Panc1 (cell line): Measurements from ENCODE around the gene RTN4IP1. TPM values are rescaled to one million over a fixed set of nuclear protein-coding genes. Genes with fewer than 3 reads are reported as not detected.

ENCODE experiments used
- ATAC-seq: fragments of 200-7000 bp; cut with Tn5 transposase; 2 replicates; pipeline ENCODE4 v1.9.1; 2020; ENCODE audit warnings: mild to moderate bottlenecking, moderate library complexity
- BruUV-seq: library from RNA; stranded (reverse); fragments of 400-500 nt; replicated peaks from 2 replicates; lab custom pipeline; 2021; lab: Mats Ljungman, UMichigan
- CTCF ChIA-PET: fragments of 300-600 bp; sonication (Branson Sonifier 250); formaldehyde crosslinking; loops from one replicate; lab custom pipeline; 2022; ENCODE audit warnings: antibody characterized with exemption; lab: Charles Lee
- POLR2A ChIA-PET: fragments of 300-600 bp; sonication (Branson Sonifier 250); formaldehyde crosslinking; loops from one replicate; lab custom pipeline; 2022; ENCODE audit warnings: antibody characterized with exemption; lab: Charles Lee
- DNase-seq: peaks from one replicate; pipeline ENCODE4 v3.0.0-alpha.2; 2010; ENCODE audit warnings: low read depth, low spot score
- H3K27ac ChIP-seq: 2 replicates; pipeline ENCODE4 v1.5.1; 2011; ENCODE audit warnings: mild to moderate bottlenecking, low read length, inconsistent platforms
- H3K27me3 ChIP-seq: fragments of 200-500 bp; sonication (Bioruptor generic); 2 replicates; pipeline ENCODE4 v1.6.0; 2014; ENCODE audit warnings: low read length, inconsistent platforms; ENCODE audit not compliant: control insufficient read depth, insufficient read depth
- H3K36me3 ChIP-seq: fragments of 200-500 bp; sonication (Bioruptor generic); 2 replicates; pipeline ENCODE4 v1.5.1; 2014; ENCODE audit warnings: inconsistent platforms, mild to moderate bottlenecking, low read length, moderate library complexity; ENCODE audit not compliant: control insufficient read depth, insufficient read depth
- H3K4me1 ChIP-seq: 2 replicates; pipeline ENCODE4 v1.5.1; 2011; ENCODE audit warnings: inconsistent platforms, mild to moderate bottlenecking, low read length, moderate library complexity; ENCODE audit not compliant: control insufficient read depth, insufficient read depth
- H3K4me3 ChIP-seq, 2 experiments: 2 replicates each; pipeline ENCODE4 v1.5.1; 2011 to 2012; ENCODE audit warnings: low read depth in 2 of 2, low read length in 2 of 2, mild to moderate bottlenecking in 2 of 2, inconsistent platforms in 1 of 2, moderate library complexity in 1 of 2
- H3K9me3 ChIP-seq: fragments of 200-500 bp; sonication (Bioruptor generic); 2 replicates; pipeline ENCODE4 v1.5.1; 2014; ENCODE audit warnings: low read depth, mild to moderate bottlenecking, inconsistent platforms, low read length, moderate library complexity; ENCODE audit not compliant: control insufficient read depth, insufficient read depth
- POLR2AphosphoS5 ChIP-seq: IDR thresholded peaks from 2 replicates; pipeline ENCODE4 v1.6.1; 2012; ENCODE audit warnings: mild to moderate bottlenecking, low read depth, low read length, moderate library complexity
- SIN3A ChIP-seq: IDR thresholded peaks from 2 replicates; pipeline ENCODE4 v1.6.1; 2012; ENCODE audit warnings: low read depth, mild to moderate bottlenecking, low read length, moderate library complexity, borderline replicate concordance; ENCODE audit not compliant: insufficient read depth
- TCF7L2 ChIP-seq: IDR thresholded peaks from 2 replicates; pipeline ENCODE4 v1.6.1; 2011; ENCODE audit warnings: mild to moderate bottlenecking, low read depth, low read length, inconsistent platforms
- in situ Hi-C: cut with HindIII; loops from 2 replicates; pipeline ENCODE4 v1.10.0; 2016; ENCODE audit warnings: low sequenced_read_pairs, low pct_unique_long_range_greater_than_20kb
- intact Hi-C: fragments of 100-400 bp; cut with micrococcal nuclease; formaldehyde crosslinking; loops from one replicate; pipeline ENCODE4 v1.10.0; 2022; ENCODE audit not compliant: unreplicated experiment
- total RNA-seq: library from RNA; stranded (reverse); gene quantifications from one replicate; pipeline ENCODE4 v1.2.1, GENCODE V29; 2021; ENCODE audit not compliant: unreplicated experiment
- TF ChIP-seq, protein P1 (sequence below), 2 experiments: IDR thresholded peaks; 2 replicates each; pipeline ENCODE4 v1.6.1; 2011 to 2012; ENCODE audit warnings: low read depth in 2 of 2, control low read depth in 1 of 2, low read length in 1 of 2, mild to moderate bottlenecking in 1 of 2, moderate library complexity in 1 of 2; ENCODE audit not compliant: insufficient read depth in 1 of 2
- TF ChIP-seq, protein P2 (sequence below): fragments of 450-650 bp; IDR thresholded peaks from 2 replicates; pipeline ENCODE4 v1.5.1; 2017; ENCODE audit warnings: mild to moderate bottlenecking

The RTN4IP1 gene
- total RNA-seq, 1 experiment from 2014 or later: 9.4 TPM

DNA sequence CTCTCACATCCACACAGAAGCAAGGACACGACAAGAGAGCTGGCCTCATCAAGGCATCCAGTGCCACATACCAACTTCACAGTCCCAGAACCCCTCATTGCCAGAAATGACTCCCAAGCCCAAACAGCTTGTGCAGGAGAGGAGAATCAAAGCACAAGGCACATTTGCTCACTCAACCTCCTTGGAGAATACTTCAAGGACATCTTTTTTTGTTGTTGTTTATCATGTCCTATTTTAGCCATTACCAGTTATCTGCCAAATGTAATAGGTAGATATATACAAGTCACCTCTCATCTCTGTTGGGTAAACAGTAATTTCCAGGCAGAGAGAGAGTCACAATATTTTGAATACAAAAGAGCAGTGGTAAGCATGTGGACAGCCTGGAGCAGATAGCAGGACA lies 47.8 kb downstream of the RTN4IP1 start:
- Histone ChIP-seq H3K36me3 (no peaks in the 10 kb centered on the region), H3K27ac (no peak overlapping the region), H3K27me3 (no peaks in the 10 kb centered on the region), H3K4me3 (no peak overlapping the region), H3K9me3 (no peaks in the 10 kb centered on the region), H3K4me1 (no peaks in the 10 kb centered on the region)
- intact Hi-C loops (no loop called here), in situ Hi-C loops (no loop called here)
- no TSS peak for BruUV-seq
- TF ChIP-seq TCF7L2 (no peak), POLR2AphosphoS5 (no peak), SIN3A (no peak)
- TF ChIP-seq, protein P1, sequence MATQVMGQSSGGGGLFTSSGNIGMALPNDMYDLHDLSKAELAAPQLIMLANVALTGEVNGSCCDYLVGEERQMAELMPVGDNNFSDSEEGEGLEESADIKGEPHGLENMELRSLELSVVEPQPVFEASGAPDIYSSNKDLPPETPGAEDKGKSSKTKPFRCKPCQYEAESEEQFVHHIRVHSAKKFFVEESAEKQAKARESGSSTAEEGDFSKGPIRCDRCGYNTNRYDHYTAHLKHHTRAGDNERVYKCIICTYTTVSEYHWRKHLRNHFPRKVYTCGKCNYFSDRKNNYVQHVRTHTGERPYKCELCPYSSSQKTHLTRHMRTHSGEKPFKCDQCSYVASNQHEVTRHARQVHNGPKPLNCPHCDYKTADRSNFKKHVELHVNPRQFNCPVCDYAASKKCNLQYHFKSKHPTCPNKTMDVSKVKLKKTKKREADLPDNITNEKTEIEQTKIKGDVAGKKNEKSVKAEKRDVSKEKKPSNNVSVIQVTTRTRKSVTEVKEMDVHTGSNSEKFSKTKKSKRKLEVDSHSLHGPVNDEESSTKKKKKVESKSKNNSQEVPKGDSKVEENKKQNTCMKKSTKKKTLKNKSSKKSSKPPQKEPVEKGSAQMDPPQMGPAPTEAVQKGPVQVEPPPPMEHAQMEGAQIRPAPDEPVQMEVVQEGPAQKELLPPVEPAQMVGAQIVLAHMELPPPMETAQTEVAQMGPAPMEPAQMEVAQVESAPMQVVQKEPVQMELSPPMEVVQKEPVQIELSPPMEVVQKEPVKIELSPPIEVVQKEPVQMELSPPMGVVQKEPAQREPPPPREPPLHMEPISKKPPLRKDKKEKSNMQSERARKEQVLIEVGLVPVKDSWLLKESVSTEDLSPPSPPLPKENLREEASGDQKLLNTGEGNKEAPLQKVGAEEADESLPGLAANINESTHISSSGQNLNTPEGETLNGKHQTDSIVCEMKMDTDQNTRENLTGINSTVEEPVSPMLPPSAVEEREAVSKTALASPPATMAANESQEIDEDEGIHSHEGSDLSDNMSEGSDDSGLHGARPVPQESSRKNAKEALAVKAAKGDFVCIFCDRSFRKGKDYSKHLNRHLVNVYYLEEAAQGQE (IDR thresholded peaks at IDR 0.05; ENCODE audit: insufficient read depth in 1 of 2, low read depth in 2 of 2, low read length in 1 of 2): no peak
- TF ChIP-seq, protein P2, sequence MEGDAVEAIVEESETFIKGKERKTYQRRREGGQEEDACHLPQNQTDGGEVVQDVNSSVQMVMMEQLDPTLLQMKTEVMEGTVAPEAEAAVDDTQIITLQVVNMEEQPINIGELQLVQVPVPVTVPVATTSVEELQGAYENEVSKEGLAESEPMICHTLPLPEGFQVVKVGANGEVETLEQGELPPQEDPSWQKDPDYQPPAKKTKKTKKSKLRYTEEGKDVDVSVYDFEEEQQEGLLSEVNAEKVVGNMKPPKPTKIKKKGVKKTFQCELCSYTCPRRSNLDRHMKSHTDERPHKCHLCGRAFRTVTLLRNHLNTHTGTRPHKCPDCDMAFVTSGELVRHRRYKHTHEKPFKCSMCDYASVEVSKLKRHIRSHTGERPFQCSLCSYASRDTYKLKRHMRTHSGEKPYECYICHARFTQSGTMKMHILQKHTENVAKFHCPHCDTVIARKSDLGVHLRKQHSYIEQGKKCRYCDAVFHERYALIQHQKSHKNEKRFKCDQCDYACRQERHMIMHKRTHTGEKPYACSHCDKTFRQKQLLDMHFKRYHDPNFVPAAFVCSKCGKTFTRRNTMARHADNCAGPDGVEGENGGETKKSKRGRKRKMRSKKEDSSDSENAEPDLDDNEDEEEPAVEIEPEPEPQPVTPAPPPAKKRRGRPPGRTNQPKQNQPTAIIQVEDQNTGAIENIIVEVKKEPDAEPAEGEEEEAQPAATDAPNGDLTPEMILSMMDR: no peak
- ChIA-PET CTCF (no interaction called here), POLR2A (no interaction called here)
- ATAC-seq (no peak), DNase-seq (no peak)

- H3K27ac ChIP-seq: no peak overlapping the region
- H3K27me3 ChIP-seq: no peaks in the 10 kb centered on the region
- DNase-seq (no peak), ATAC-seq (no peak)
- no peaks in the 10 kb centered on the region for H3K36me3 ChIP-seq
- no peak overlapping the region for H3K4me3 ChIP-seq
- no peaks in the 10 kb centered on the region for H3K9me3 ChIP-seq
- TF ChIP-seq TCF7L2 (no peak), POLR2AphosphoS5 (no peak)
- in situ Hi-C loops: no loop called here
- ChIA-PET CTCF (no interaction called here), POLR2A (no interaction called here)
- no TSS peak for BruUV-seq
- intact Hi-C loops: no loop called here
- no peaks in the 10 kb centered on the region for H3K4me1 ChIP-seq
These were observed 50.0 kb downstream of the RTN4IP1 start for GRCh38 chr6:106579281-106579680.

DNA sequence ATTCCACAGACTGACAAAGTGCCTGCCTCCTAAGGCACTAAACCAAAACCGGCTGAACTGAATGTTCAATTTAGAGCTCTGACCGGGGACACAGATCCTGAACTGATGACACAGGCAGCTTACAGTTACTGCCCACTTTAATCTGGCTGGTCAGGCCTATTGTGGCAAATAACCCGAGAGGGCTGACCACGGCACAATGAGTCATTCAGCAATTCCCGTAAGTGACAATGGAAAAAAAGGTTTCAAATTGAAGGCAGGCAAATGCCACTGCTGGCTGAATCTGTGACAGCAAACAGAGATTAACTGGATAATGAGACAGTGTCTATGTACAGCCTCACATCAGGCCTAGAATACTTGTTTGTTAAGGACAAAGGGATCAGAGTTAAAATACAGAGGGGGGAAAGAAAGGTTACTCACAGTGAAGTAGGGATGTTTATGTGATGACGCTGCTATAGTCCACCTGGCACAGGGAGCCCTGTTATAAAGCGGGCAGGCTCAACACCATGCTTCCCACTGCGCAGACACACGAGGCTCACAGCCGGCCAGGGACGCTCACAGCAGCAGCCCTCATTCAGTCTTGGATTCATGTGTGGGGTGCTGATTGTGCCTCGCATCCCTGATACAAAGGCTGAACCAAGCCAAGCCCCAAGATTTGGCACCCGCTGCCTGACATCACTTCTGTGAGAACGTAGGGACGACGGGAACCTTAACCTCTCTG lies 54.4 kb downstream of the RTN4IP1 start:
- H3K4me1 ChIP-seq: no peaks in the 10 kb centered on the region
- ChIA-PET CTCF (no interaction called here), POLR2A (no interaction called here)
- H3K27ac ChIP-seq: no peak overlapping the region
- H3K4me3 ChIP-seq: no peak overlapping the region
- DNase-seq: peak; percentile 38
- TF ChIP-seq TCF7L2 (no peak), SIN3A (no peak), POLR2AphosphoS5 (no peak)
- TF ChIP-seq, protein P1 (IDR thresholded peaks at IDR 0.05; ENCODE audit: insufficient read depth in 1 of 2, low read depth in 2 of 2, low read length in 1 of 2): no peak
- TF ChIP-seq, protein P2: no peak
- ATAC-seq: peak; percentile 63
- no peaks in the 10 kb centered on the region for H3K36me3 ChIP-seq
- intact Hi-C loops (no loop called here), in situ Hi-C loops (no loop called here)
- no peaks in the 10 kb centered on the region for H3K9me3 ChIP-seq
- BruUV-seq: no TSS peak
- no peaks in the 10 kb centered on the region for H3K27me3 ChIP-seq
